Measurements from ENCODE around the gene ZBTB7C.

The ZBTB7C gene

DNA sequence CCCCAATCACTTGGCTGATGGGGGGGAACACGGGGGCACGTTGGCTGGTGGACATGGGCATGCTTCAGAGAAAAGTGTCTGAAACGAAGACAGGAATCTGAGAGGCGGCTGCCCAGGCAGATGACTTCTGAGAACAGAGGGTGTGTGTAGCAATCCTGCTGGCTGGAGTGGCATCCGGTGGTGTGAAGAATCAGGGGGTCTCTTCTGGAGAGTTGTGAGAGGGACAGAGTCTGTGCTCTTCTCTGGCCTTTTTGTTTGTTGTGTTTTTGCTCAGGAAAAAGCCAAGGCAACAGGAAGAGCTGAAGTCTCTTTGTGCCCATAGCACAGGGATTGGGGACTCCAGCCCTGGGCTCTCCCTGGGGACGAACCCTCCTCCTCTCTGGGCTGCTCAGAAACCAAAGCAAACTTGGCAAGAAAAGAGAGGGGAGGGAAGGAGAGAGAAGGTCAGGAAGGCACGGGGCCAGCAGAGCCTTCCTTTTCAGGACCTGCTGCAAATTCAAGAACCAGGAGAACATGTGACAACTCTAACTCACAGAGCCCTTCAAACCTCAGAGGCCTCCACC, 381.7 kb downstream of the ZBTB7C start:
- no peak for DNase-seq

DNA sequence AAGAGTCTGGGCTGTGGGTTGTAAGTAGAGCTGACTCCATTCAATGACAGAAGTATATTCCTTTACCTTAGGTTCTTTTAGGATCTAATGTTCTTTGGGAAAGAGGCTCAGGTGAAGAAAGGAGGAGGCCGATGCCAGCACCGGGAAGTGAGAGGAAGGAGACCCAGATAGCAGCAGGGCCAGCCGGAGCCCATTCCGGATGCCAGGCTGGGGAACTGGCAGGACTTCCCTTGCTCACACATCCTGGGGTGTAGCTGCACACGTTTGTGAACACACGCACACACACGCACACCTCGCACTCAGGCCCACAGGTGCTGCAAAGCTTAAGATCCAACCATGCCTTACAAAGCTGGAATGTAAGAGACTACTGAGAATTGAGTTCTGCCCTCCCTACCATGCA, 383.0 kb downstream of the ZBTB7C start:
- DNase-seq, result no peak

DNA sequence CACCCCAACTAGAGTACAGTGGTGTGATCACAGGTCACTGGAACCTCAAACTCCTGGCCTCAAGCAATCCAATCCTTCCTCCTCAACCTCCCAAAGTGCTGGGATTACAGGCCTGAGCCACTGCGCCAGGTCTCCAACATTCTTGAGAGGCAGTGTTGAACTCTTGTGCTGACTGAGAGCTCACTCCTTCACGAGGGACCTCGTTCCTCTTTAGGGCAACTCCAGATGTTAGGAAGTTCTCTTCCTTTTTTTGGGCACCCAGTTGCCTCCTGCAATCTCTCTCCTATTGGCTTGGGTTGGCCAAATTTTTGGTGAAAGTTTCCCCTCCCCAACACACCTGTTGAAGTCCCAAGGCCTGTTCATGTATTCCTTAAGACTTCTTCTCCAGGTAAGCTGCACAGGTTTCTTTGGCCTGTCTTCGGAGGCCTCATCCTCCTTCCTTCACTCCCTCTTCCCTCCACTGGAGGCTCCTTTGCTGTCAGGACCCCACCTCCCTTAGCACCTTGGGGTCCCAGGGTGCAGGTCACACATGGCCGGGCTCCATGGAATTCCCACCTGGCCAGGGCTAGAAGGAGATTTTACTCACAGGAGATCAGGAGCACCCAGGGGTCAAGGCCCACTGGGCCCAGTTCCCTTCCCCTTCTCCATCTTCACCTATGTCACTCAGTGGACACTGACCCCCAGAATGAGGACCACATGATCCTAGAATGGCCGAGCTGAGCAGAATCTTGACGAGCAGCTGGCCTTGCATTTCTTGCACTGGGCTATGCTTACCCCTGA, 384.1 kb downstream of the ZBTB7C start:
- no peak for DNase-seq

DNA sequence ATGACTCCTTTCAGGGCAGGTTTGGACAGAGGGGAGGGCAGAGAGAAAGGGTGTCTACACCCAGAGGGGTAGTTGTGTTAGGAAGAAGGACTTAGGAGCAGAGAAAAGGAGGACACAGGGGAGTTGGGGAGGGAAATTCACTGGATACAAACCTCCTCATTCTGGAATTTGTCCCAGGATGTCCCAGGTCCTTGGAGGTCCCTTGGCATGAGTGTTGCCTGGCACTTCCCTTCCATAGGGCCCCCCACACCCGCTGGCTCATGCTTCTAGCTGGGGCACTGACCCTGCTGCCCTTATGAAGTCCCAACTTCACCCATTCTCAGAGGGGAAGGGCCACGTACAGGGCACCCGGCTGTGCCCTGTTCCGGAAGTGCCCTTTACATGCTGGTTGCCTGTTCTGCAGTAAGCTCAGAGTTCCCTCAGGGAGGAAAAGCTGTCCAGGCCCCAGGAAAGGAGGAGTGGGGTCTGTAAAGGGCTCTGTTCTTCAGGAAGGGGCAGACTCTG, 385.1 kb downstream of the ZBTB7C start:
- no peak for DNase-seq

DNA sequence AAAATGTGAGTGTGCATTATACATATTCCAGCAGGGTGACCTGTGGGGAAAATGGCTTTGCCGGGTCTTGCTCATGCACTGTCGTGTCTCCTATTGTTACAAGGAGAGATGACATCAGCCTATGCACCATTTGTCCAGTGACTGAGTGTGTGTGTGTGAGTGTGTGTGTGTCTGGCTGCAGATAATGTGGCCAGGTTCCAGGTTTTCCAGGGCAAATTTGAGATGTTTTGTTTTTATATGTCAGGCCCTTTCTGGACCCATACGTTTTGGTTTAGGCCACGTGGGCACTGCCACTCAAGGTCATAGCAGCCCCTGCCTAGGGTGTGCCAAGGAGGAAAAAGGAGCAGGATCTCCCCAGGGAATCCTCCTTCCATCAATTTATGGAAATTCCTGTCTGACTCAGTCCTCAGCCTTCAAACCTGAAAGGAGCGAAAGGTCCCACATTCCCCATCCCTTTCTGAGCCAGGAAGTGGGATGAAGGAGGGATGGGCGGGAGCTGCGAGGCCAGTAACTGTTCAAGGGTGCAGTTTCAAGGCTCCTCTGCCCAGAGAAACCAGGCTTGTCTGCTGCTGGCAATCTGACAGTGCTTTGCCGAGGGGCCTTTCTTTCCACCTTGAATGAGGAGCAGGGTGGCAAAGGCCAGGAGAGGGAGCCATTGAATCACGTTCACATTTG, 385.7 kb downstream of the ZBTB7C start:
- DNase-seq, result peak in 1 of 2 donors; percentile 41

DNA sequence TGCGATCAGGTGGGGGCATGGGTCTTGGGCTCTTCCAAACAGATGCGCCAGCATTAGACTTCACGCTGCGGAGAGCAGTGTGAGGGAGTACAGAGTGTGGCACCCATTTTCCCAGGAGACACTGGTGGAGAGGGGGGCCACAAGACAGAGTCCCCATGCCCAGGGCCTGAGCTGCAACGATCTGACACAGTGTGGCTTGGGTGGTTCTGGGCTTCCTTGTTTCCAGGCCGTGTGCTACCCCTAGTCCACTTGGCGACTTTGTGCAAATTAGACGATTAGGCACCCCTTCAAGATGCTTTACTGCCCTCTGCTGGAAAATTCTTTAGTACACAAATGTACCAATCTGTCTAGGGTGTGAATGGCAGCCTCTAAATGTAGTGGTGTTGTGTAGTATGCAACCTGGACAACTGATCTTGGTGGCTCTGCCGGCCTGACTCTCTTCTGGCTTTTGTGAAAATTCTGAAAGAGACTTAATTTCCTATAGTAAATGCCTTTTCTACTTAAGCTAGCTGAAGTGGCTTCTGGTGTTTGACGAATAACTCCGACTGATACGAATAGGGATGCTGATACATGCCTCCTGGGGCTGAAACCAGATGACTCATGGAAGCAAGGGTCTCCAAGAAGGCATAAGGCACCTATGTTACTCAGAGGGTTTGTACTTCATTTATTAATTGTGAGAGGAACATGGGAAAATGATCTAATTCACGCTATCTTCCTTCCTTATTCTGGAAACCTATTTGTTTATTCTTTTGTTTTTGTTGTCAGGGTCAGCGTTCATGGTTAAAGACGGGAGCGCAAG, 386.5 kb downstream of the ZBTB7C start:
- DNase-seq, result peak; percentile 77 to 95

DNA sequence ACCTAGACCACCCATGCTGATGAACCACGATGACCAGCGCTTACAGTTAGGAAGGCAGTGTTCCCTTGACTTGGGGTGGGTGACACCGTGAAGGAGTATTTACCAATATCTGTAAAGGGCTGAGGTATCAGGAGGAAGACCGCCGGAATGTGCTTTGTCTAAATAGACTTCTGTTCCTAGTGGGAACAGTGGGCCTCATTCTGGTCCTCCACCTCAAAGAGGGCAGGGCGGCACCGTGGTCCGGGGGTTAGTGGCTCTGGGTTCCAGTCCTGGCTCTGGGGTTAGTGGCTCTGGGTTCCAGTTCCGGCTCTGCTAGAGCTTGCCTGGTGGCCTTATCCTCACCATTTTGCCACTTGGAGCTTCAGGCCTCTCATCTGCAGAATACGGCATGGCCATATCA, 387.2 kb downstream of the ZBTB7C start:
- no peak for DNase-seq

DNA sequence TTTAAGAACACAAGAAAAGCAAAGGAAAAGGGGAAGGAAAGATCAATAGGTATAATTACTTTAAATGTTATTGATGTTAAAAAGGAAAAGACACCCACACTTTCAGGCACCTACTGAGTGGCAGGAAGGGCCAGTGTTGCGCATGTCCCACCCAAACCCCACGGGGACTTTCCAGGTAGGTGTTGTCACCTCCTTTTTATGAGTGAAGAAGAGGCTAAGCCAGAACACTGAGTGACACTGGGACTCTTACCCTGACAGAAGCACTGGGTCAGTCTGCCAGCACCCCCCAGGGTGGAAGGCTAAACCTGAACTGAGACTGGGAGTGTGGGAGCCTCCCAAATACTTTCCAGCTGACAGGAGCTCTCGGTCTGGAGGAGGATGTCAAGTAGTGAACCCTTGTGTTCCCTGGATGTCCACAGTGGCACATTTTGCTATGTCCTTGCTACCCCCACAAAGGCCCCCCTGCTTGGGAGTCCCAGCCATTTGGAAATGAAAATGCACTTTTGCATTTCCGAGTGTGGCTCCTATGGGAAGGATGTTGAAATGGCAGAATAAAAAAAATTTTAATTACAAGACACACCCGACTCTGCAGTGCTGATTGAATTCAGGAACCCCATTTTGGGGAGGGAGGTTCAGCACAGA, 387.8 kb downstream of the ZBTB7C start:
- peak; percentile 23 to 42 for DNase-seq

DNA sequence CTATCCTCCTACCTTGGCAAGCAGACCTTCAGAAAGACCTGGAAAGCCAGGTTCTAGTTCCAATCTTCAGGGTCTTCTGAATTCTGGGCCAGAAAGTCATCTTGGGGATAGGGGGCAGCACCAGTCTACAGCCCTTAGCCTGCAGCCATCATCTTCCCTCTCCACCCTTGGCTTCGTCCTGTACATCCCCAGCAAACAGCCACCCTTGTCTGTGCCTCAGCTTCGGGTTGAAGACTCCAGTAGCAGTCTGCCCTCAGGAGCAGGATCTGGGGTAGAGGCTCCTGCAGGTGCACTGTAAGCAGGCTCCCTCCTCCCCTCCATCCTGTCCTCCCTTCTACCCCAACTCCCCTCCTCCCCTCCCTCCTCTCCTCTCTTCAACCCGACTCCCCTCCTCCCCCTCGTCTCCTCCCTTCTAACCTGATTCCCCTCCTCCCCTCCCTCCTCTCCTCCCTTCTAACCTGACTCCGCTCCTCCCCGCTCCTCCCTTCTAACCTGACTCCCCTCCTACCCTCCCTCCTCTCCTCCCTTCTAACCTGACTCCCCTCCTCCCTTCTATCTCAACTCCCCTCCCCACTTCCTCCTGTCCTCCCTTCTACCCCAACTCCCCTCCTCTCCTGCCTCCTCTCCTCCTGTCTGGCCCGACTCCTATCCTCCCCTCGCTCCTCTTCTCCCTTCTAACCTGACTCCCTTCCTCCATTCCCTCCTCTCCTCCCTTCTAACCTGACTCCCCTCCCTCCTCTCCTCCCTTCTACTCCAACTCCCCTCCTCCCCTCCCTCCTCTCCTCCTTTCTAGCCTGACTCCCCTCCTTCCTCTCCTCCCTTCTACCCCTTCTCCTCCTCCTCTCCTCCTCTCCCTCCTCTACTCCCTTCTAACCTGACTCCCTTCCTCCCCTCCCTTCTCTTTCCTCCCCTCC, 388.6 kb downstream of the ZBTB7C start:
- no peak for DNase-seq

DNA sequence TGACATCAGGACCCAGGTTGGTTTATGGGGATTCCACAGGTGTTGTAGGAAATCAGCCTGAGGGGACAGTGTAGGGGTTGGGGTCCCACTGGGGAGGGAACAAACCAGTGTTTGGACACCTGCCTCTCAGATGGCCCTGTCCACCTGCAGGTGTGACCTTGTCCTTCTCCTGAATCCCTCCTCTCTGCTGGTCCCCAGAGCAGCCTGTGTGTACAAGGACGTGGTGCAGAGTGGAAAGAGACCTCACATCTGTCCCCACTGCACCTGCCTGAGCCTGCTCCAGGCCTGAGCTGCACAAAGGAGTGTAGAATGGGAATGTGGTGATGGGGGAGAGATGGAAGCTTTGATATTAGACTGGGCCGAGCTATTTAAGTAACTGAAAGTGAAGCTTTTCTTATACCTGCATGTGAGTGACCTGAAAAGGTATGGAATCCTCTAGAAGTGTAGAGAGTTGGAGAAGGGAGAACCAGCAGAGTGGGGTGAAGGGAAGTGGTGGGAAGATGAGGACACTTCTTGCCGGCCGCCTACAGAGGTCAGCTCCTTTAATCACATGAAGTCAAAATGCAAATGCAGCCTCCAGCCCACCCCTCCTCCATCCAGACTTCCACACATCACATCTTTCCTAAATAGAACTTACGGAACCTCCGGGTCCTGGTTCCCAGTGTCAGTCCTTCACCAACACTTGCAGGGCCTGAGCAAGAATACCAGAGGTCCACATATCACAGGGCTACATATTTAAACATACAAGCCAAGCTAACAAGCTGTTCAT, 389.4 kb downstream of the ZBTB7C start:
- peak; percentile 37 to 74 for DNase-seq

DNA sequence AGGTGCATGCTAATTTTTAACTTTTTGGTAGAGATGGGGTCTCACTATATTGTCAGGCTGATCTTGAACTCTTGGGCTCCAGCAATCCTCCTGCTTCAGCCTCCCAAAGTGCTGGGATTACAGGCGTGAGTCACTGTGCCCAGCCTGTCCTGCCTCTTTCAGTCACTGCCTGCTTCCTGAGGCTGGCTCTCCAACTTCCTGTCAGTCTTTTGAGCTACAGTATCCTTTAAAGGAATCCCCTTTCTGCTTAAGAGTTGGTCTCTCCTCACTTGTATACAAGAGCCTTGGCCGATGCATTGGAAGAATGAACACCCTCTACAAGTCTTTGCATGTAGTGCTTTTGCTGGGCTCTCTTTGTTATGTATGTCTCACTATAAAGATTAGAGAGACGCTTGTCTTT, 390.3 kb downstream of the ZBTB7C start:
- no peak for DNase-seq

DNA sequence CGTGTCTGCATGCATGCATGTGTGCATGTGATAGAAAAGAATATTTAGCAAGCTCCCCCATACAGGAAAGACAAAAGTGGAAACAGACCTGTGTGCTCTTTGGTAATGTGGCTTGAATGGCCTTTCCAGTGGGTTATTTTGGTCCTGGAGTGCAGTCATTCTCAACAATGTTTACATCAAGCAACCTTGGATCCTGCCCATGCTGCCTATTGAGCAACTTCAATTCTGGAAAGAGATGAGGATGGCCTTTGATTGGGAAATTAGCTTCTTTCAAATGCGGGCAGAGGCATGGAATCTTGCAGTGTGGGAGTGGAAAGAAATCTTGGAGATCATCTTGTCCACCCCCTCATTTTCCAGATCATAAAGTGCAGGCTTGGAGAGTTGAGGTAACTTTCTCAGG, 391.5 kb downstream of the ZBTB7C start:
- peak in 1 of 2 donors; percentile 55 for DNase-seq

DNA sequence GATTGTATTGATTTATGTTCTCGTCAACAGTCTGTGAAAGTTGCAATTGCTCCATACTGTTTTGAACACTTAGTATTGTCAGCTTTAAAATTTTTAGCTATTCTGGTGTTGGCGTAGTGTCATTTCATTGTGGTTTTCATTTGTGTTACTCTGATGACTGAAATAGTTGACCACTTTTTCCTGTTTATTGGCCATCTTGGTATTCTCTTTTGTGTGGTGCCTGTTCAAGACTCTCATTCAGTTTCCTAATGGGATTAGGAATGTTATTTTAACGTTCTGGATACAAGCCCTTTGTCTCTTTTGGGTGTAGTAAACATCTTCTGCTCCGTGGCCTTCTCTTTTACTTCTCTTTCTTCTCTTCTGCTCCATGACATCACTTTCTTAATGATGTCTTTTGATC, 396.0 kb downstream of the ZBTB7C start:
- DNase-seq, result no peak

DNA sequence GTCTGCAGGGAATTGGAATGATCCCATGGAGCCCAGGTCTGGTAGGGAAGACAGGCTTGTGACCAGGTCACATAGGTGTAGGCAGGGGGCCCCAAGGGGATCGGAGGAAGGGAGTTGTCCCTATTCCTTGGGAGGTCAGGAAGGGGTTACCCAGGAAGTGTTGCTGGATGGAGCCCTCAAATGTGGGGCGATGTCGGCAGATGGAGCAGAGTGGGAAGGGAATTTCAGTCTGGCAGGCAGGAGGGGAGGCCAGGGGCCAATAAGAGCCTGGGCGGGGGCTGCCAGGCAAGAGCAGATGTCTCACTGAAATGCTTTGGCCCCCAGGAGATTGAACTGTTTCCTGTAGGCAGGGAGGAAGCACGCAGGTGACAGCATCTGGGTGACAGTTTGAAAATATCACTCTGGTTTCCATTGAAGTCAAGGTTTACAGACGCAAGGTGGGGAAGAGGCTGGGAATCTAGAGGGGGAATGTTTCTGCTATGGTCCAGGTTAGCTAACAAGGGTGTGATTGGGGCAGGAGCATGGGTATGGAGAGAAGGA, 397.2 kb downstream of the ZBTB7C start:
- no peak for DNase-seq

DNA sequence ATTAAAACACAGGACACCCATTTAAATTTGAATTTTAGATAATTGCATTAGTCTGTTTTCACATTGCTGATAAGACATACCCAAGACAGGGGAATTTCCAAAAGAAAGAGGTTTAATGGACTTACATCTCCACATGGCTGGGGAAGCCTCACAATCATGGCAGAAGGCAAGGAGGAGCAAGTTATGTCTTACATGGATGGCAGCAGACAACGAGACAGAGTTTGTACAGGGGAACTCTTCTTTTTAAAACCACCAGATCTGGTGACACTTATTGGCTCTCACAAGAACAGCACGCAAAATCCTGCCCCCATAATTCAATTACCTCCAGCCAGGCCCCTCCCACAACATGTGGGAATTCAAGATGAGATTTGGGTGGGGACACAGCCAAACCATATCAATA, 398.9 kb downstream of the ZBTB7C start:
- no peak for DNase-seq

DNA sequence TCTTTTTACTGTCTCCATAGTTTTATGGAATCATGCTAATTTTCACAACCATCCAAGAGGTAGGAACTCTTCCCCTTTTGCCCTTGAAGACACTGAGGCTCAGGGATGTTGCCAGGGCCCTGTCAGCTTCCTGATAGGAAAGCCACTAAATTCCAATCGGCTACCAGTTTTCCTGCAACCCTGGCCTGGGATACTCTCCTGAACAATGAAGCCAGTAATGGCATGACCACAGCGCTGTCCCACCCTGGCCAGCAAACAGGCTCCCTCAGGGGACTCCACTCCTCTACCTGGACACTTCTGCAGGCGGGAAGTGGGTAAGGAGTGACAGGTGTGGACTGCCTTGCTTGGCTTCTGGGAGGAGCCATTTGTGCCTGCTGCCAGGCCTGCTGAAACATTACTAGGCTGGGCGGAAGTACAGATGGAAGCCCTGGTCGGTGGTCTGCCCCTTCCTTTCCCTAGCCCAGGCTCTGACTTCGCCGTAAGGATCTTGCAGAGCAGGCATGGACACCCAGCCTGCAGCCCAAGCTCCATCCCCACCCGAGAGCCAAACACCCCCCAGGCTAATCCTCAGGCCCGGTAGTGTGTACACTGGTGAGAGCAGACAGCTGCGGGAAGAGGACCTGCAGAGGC, 400.0 kb downstream of the ZBTB7C start:
- no peak for DNase-seq

DNA sequence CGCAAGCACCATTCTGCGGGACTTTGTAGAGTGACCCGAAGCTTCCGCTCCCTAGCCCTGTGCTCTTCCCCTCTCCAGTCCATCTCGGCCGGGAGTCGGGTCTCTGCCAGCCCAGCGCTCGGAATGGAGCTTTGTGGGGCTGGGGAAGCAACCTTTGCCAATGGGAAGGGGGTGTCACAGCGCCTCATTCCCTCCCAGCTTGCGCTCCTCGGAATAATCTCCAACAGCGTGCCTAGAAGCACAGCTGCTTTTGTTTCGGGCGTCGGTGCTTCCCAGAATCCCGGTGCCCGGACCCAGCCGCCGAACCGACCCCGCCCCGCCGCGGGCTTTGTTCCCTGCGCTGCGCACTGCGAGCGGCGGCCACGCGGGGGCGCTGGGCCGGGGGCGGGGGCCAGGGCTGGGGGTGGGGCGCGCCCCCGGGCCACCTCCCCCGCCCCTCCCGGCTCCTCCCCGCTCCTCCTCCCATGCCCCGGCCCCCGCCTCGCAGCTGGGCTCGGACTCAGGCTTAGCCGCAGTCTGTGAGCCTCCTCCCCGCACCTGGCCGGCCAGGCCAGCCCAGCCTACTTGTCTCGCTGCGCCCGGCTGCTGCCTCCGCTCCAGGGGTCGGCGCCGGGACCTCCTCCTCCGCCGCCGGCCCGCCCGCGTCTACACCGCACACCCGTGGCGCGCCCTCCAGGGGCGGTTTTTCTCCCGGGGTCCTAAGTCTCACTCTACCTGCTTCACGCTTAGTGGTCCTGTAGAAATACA, 401.1 kb downstream of the ZBTB7C start:
- peak in 1 of 2 donors; percentile 32 for DNase-seq

DNA sequence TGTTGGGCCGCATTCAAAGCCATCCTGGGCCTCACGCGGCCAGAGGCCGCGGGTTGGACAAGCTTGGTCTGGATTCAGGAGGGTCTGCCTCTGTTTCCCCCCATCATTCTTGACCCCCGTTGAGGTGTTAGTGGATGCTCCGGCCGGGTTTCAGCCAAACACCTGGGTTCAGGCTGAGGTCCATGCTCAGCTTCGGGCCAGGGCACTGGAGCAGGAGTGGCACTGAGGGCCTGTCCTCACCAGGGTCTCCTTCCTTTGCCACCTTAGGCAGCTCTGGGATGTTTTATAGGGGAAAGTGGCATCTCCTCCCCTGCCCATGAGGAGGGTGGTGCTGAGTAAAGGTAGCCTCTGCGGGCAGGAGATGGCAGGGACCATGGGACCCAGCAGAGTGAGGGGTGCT, 401.8 kb downstream of the ZBTB7C start:
- DNase-seq, result no peak

Measured in inflammatory macrophage treated with lipopolysaccharide for 1 hour (primary cell).